22Rv1 (cell line): Measurements from ENCODE around the gene SRCAP.

Experiments
- ZFX ChIP-seq: fragments of 450-650 bp; IDR thresholded peaks from 2 replicates; pipeline ENCODE4 v1.6.1; 2017; ENCODE audit warnings: antibody characterized with exemption, borderline replicate concordance
- TF ChIP-seq, protein P1 (sequence below): fragments of 450-650 bp; IDR thresholded peaks from 2 replicates; pipeline ENCODE4 v1.5.1; 2017; ENCODE audit warnings: mild to moderate bottlenecking

DNA sequence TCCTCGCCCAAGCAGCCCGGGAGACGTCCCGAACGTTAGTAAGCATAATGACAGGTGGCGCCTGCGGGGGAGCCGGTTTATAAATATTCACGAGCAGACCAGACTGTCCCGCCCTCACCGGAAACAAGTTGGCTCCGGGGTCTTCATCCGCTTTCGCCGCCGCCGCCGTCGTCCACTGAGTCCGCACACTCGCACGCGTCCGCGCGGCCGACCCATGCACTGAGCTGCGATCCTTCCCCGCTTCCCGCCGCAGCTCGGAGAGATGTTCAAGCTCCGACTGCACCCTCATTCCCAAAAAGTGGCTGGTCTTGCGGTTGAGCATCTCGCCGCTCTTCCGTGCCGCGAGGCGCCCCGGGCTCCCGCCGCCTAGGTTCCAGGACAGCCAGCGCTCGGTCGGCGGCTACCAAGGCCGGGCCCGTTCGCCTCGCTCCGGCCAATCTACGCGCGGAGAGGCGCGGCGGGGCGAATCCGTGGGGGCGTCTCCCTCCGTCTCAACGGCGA, 62.5 kb downstream of the SRCAP start:
- TF ChIP-seq, protein P1, sequence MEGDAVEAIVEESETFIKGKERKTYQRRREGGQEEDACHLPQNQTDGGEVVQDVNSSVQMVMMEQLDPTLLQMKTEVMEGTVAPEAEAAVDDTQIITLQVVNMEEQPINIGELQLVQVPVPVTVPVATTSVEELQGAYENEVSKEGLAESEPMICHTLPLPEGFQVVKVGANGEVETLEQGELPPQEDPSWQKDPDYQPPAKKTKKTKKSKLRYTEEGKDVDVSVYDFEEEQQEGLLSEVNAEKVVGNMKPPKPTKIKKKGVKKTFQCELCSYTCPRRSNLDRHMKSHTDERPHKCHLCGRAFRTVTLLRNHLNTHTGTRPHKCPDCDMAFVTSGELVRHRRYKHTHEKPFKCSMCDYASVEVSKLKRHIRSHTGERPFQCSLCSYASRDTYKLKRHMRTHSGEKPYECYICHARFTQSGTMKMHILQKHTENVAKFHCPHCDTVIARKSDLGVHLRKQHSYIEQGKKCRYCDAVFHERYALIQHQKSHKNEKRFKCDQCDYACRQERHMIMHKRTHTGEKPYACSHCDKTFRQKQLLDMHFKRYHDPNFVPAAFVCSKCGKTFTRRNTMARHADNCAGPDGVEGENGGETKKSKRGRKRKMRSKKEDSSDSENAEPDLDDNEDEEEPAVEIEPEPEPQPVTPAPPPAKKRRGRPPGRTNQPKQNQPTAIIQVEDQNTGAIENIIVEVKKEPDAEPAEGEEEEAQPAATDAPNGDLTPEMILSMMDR = no peak
- no peak for TF ChIP-seq ZFX
